Measurements from ENCODE around the gene KRT84. TPM values are rescaled to one million over a fixed set of nuclear protein-coding genes. Genes with fewer than 3 reads are reported as not detected.

KRT84 gene
- total RNA-seq, 1 experiment from 2014 or later, result not detected

DNA sequence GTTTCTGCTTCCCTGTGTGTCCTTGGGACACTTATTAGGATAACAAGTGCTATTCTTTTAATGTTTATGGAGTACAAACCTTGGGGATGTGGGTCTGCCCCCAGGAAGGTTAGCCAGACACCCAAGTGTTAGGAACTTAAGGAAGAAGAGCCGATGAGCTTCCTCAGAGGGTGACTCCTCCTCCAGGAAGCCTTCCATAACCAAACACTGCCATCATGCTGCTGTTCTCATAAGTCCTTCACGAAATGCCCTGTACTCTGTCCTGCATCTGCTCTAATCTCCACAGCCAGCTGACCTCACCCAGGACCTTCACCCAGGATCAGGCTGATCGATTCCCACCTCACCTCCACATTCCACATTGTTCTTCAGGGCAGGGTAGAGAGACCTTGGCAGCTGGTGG is 16.9 kb downstream of the KRT84 start:
- intact Hi-C loops (cut with micrococcal nuclease; ENCODE audit: unreplicated experiment), result no loop called here
- BruUV-seq (replicated peaks), result no TSS peak
- H3K27me3 ChIP-seq (ENCODE audit: insufficient read depth, low read depth), result no peaks in the 10 kb centered on the region
- H3K36me3 ChIP-seq (ENCODE audit: low read depth), result no peaks in the 10 kb centered on the region
- H3K27ac ChIP-seq, result no peak overlapping the region
- no peak overlapping the region for H2AFZ ChIP-seq
- H3F3A ChIP-seq (ENCODE audit: insufficient read depth, low read depth), result no peaks in the 10 kb centered on the region
- TF ChIP-seq EZH2 (IDR thresholded peaks at IDR 0.05; ENCODE audit: low read depth), result no peak
- no peak for TF ChIP-seq CTCF (conservative IDR thresholded peaks at IDR 0.05)
- no peak overlapping the region for H3K4me2 ChIP-seq
- no peaks in the 10 kb centered on the region for H3K9me3 ChIP-seq (ENCODE audit: insufficient read depth, low read depth)
- no peak for DNase-seq
- no peaks in the 10 kb centered on the region for H3K79me2 ChIP-seq (ENCODE audit: low read depth)
- no peaks in the 10 kb centered on the region for H3K9me2 ChIP-seq (ENCODE audit: insufficient read depth)
- peaks cover 9% of the 10 kb centered on the region for H3K4me1 ChIP-seq (replicated peaks; ENCODE audit: insufficient read depth)
- H3K4me3 ChIP-seq, result no peak overlapping the region
- CTCF ChIA-PET, result interaction anchor here (0.5 to 0.7 kb wide), 2 partner anchors 143 to 151 kb away, joined by 3 to 4 read pairs; no protein-coding TSS in a partner anchor
- POLR2A ChIA-PET (ENCODE audit: unreplicated experiment), result no interaction called here
- H4K20me1 ChIP-seq (ENCODE audit: insufficient read depth), result no peaks in the 10 kb centered on the region

DNA sequence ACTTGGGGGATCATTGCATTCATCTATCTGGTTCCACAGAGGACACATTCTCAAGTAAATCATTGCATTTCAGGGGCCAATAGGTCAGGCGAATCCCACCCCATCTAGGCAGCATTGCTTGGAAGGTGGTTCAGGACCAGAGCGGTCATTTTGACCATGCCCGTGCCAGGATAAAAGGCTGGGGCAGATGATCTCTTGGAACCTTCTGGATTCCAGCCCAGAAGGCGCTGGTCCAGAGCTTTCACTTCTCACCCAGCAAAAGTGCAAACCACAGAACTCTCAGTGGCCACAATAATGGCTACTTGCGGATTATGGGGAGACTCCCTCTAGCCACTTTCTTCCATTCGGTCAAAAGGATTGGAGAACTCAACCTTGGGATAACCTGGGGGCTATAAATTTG is 17.6 kb downstream of the KRT84 start:
- no peak overlapping the region for H3K4me3 ChIP-seq
- peaks cover 9% of the 10 kb centered on the region for H3K4me1 ChIP-seq (replicated peaks; ENCODE audit: insufficient read depth)
- TF ChIP-seq EZH2 (IDR thresholded peaks at IDR 0.05; ENCODE audit: low read depth) (no peak), CTCF (conservative IDR thresholded peaks at IDR 0.05) (no peak)
- POLR2A ChIA-PET (ENCODE audit: unreplicated experiment), result no interaction called here
- no peaks in the 10 kb centered on the region for H4K20me1 ChIP-seq (ENCODE audit: insufficient read depth)
- no peaks in the 10 kb centered on the region for H3K9me3 ChIP-seq (ENCODE audit: insufficient read depth, low read depth)
- H2AFZ ChIP-seq, result no peak overlapping the region
- DNase-seq, result no peak
- no peaks in the 10 kb centered on the region for H3K79me2 ChIP-seq (ENCODE audit: low read depth)
- H3K9me2 ChIP-seq (ENCODE audit: insufficient read depth), result no peaks in the 10 kb centered on the region
- intact Hi-C loops (cut with micrococcal nuclease; ENCODE audit: unreplicated experiment), result no loop called here
- H3F3A ChIP-seq (ENCODE audit: insufficient read depth, low read depth), result no peaks in the 10 kb centered on the region
- no peaks in the 10 kb centered on the region for H3K27me3 ChIP-seq (ENCODE audit: insufficient read depth, low read depth)
- no peak overlapping the region for H3K4me2 ChIP-seq
- no peak overlapping the region for H3K27ac ChIP-seq
- no peaks in the 10 kb centered on the region for H3K36me3 ChIP-seq (ENCODE audit: low read depth)
- BruUV-seq (replicated peaks), result no TSS peak
- CTCF ChIA-PET, result interaction anchor here (1.2 kb wide), 1 partner anchor 22 kb away, joined by 4 read pairs; no protein-coding TSS in a partner anchor

GRCh38 chr12:52366738-52367485 is 18.5 kb downstream of the KRT84 start, which contains the start of gene KRT85:
KRT85 (minus strand) TSS chr12:52367481; CDS start chr12:52367405, 76 bp downstream.
- H4K20me1 ChIP-seq (ENCODE audit: insufficient read depth), result no peaks in the 10 kb centered on the region
- TF ChIP-seq CTCF (conservative IDR thresholded peaks at IDR 0.05) (no peak), EZH2 (IDR thresholded peaks at IDR 0.05; ENCODE audit: low read depth) (no peak)
- H3F3A ChIP-seq (ENCODE audit: insufficient read depth, low read depth), result no peaks in the 10 kb centered on the region
- no peaks in the 10 kb centered on the region for H3K9me3 ChIP-seq (ENCODE audit: insufficient read depth, low read depth)
- no peak within 1 kb of the TSS for H3K4me2 ChIP-seq
- H3K27me3 ChIP-seq (ENCODE audit: insufficient read depth, low read depth), result no peaks in the 10 kb centered on the region
- H3K4me1 ChIP-seq (replicated peaks; ENCODE audit: insufficient read depth), result peaks cover 9% of the 10 kb centered on the region
- no peaks in the 10 kb centered on the region for H3K36me3 ChIP-seq (ENCODE audit: low read depth)
- no peak for DNase-seq
- ChIA-PET CTCF (interaction anchor here (0.6 to 1.2 kb wide), 3 partner anchors 21 to 212 kb away, joined by 3 to 5 read pairs (median 4); no protein-coding TSS in a partner anchor), POLR2A (ENCODE audit: unreplicated experiment) (no interaction called here)
- H3K79me2 ChIP-seq (ENCODE audit: low read depth), result no peaks in the 10 kb centered on the region
- no peak within 1 kb of the TSS for H3K4me3 ChIP-seq
- no peak within 1 kb of the TSS for H3K27ac ChIP-seq
- H2AFZ ChIP-seq, result no peak within 1 kb of the TSS
- H3K9me2 ChIP-seq (ENCODE audit: insufficient read depth), result no peaks in the 10 kb centered on the region
- intact Hi-C loops (cut with micrococcal nuclease; ENCODE audit: unreplicated experiment), result no loop called here
- BruUV-seq (replicated peaks), result no TSS peak
